ENCODE results near the gene PTPRT. TPM values are rescaled to one million over a fixed set of nuclear protein-coding genes. Genes with fewer than 3 reads are reported as not detected.

PTPRT gene
- total and polyA plus RNA-seq, 2 donors (not counting 1 experiment from before 2014, with no cell fraction given): not detected

DNA sequence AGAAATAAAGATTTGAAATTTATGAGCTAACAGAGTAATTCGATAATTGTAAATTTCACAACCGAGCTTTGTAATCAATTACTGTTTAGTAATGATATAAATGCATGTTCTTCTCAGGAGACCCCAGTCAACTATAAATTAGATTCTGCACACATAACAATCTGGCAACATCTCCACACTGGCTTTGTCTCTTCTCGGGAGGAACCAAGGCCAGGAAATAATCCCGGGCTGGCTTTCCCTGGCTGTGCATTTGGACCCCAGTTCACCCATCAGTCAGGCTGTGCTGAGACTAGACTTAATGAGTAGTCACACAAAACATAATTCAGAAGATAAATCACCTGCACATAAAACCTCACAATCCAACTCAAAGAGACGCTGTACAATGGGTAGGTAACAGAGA, 65.5 kb downstream of the PTPRT start:
- TF ChIP-seq EZH2 (IDR thresholded peaks at IDR 0.05; ENCODE audit: low read length, missing control alignments): no peak
- TF ChIP-seq, protein P1, sequence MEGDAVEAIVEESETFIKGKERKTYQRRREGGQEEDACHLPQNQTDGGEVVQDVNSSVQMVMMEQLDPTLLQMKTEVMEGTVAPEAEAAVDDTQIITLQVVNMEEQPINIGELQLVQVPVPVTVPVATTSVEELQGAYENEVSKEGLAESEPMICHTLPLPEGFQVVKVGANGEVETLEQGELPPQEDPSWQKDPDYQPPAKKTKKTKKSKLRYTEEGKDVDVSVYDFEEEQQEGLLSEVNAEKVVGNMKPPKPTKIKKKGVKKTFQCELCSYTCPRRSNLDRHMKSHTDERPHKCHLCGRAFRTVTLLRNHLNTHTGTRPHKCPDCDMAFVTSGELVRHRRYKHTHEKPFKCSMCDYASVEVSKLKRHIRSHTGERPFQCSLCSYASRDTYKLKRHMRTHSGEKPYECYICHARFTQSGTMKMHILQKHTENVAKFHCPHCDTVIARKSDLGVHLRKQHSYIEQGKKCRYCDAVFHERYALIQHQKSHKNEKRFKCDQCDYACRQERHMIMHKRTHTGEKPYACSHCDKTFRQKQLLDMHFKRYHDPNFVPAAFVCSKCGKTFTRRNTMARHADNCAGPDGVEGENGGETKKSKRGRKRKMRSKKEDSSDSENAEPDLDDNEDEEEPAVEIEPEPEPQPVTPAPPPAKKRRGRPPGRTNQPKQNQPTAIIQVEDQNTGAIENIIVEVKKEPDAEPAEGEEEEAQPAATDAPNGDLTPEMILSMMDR (conservative IDR thresholded peaks at IDR 0.05 in 1 of 2, IDR thresholded peaks at IDR 0.05 in 1 of 2; ENCODE audit: low read depth in 1 of 2, low read length in 2 of 2): no peak
- no peak overlapping the region for H3K27ac ChIP-seq (ENCODE audit: insufficient read depth, low read length)

GRCh38 chr20:43123180-43123579, 66.5 kb downstream of the PTPRT start:
- Histone ChIP-seq H3K4me3 (replicated peaks in 1 of 4; ENCODE audit: control extremely low read depth in 1 of 4, insufficient read depth in 1 of 4, low read depth in 3 of 4, low read length in 4 of 4) (no peak overlapping the region), H3K9me3 (ENCODE audit: control insufficient read depth, insufficient read depth, low read depth, low read length) (no peaks in the 10 kb centered on the region), H3K4me2 (ENCODE audit: extremely low read depth, insufficient read depth, low read length) (no peak overlapping the region), H3K27me3 (ENCODE audit: control insufficient read depth, insufficient read depth, low read length) (no peaks in the 10 kb centered on the region), H3K4me1 (ENCODE audit: control insufficient read depth, extremely low read depth, insufficient read depth, low read length) (no peaks in the 10 kb centered on the region), H4K20me1 (ENCODE audit: control insufficient read depth, extremely low read depth, insufficient read depth, low read length) (no peaks in the 10 kb centered on the region), H3K27ac (ENCODE audit: insufficient read depth, low read length) (no peak overlapping the region), H3K36me3 (ENCODE audit: control insufficient read depth, insufficient read depth, low read length) (no peaks in the 10 kb centered on the region), H2AFZ (ENCODE audit: low read length) (no peak overlapping the region), H3K79me2 (ENCODE audit: control insufficient read depth, insufficient read depth, low read length) (no peaks in the 10 kb centered on the region), H3K9ac (ENCODE audit: insufficient read depth, low read length) (no peak overlapping the region)
- no peak for DNase-seq (ENCODE audit: low read depth in 2 of 2)
- TF ChIP-seq, protein P1 (conservative IDR thresholded peaks at IDR 0.05 in 1 of 2, IDR thresholded peaks at IDR 0.05 in 1 of 2; ENCODE audit: low read depth in 1 of 2, low read length in 2 of 2): no peak
- TF ChIP-seq EZH2 (IDR thresholded peaks at IDR 0.05; ENCODE audit: low read length, missing control alignments): no peak

More for the DNA sequence above, 65.5 kb downstream of the PTPRT start:
- Histone ChIP-seq H3K79me2 (ENCODE audit: control insufficient read depth, insufficient read depth, low read length) (no peaks in the 10 kb centered on the region), H3K4me3 (replicated peaks in 1 of 4; ENCODE audit: control extremely low read depth in 1 of 4, insufficient read depth in 1 of 4, low read depth in 3 of 4, low read length in 4 of 4) (no peak overlapping the region), H2AFZ (ENCODE audit: low read length) (no peak overlapping the region), H3K9ac (ENCODE audit: insufficient read depth, low read length) (no peak overlapping the region), H3K4me1 (ENCODE audit: control insufficient read depth, extremely low read depth, insufficient read depth, low read length) (no peaks in the 10 kb centered on the region), H3K36me3 (ENCODE audit: control insufficient read depth, insufficient read depth, low read length) (no peaks in the 10 kb centered on the region), H3K27me3 (ENCODE audit: control insufficient read depth, insufficient read depth, low read length) (no peaks in the 10 kb centered on the region), H4K20me1 (ENCODE audit: control insufficient read depth, extremely low read depth, insufficient read depth, low read length) (no peaks in the 10 kb centered on the region), H3K9me3 (ENCODE audit: control insufficient read depth, insufficient read depth, low read depth, low read length) (no peaks in the 10 kb centered on the region), H3K4me2 (ENCODE audit: extremely low read depth, insufficient read depth, low read length) (no peak overlapping the region)
- DNase-seq (ENCODE audit: low read depth in 2 of 2): no peak

GRCh38 chr20:43119720-43120119, 70.0 kb downstream of the PTPRT start:
- H3K4me2 ChIP-seq (ENCODE audit: extremely low read depth, insufficient read depth, low read length): no peak overlapping the region
- H3K27ac ChIP-seq (ENCODE audit: insufficient read depth, low read length): no peak overlapping the region
- DNase-seq (ENCODE audit: low read depth in 2 of 2): no peak
- TF ChIP-seq, protein P1 (conservative IDR thresholded peaks at IDR 0.05 in 1 of 2, IDR thresholded peaks at IDR 0.05 in 1 of 2; ENCODE audit: low read depth in 1 of 2, low read length in 2 of 2): no peak
- TF ChIP-seq EZH2 (IDR thresholded peaks at IDR 0.05; ENCODE audit: low read length, missing control alignments): no peak
- H3K9me3 ChIP-seq (ENCODE audit: control insufficient read depth, insufficient read depth, low read depth, low read length): no peaks in the 10 kb centered on the region
- H3K9ac ChIP-seq (ENCODE audit: insufficient read depth, low read length): no peak overlapping the region
- H3K4me3 ChIP-seq (replicated peaks in 1 of 4; ENCODE audit: control extremely low read depth in 1 of 4, insufficient read depth in 1 of 4, low read depth in 3 of 4, low read length in 4 of 4): no peak overlapping the region
- H2AFZ ChIP-seq (ENCODE audit: low read length): no peak overlapping the region
- no peaks in the 10 kb centered on the region for H4K20me1 ChIP-seq (ENCODE audit: control insufficient read depth, extremely low read depth, insufficient read depth, low read length)
- H3K27me3 ChIP-seq (ENCODE audit: control insufficient read depth, insufficient read depth, low read length): no peaks in the 10 kb centered on the region
- H3K79me2 ChIP-seq (ENCODE audit: control insufficient read depth, insufficient read depth, low read length): no peaks in the 10 kb centered on the region
- no peaks in the 10 kb centered on the region for H3K4me1 ChIP-seq (ENCODE audit: control insufficient read depth, extremely low read depth, insufficient read depth, low read length)
- H3K36me3 ChIP-seq (ENCODE audit: control insufficient read depth, insufficient read depth, low read length): no peaks in the 10 kb centered on the region
